Stimulated activated CD8-positive, alpha-beta memory T cell treated with anti-CD3 and anti-CD28 coated beads, Interleukin-7, amount 100 ng/mL, for 4 hours (primary cell): ENCODE data around the gene PPM1D.
"Not testable (repeated sequence)": the region's sequence is repeated elsewhere in the genome, so short reads cannot be mapped to it uniquely, and the experiment has no call there.

Experiments used
- DNase-seq, 2 donors: peaks; one replicate each; pipeline ENCODE4 v3.0.0-alpha.2; 2020; ENCODE audit warnings: low read depth in 2 of 2

PPM1D gene

GRCh38 chr17:60593441-60594036 is 6.5 kb upstream of the PPM1D start:
- not testable (repeated sequence) for DNase-seq

DNA sequence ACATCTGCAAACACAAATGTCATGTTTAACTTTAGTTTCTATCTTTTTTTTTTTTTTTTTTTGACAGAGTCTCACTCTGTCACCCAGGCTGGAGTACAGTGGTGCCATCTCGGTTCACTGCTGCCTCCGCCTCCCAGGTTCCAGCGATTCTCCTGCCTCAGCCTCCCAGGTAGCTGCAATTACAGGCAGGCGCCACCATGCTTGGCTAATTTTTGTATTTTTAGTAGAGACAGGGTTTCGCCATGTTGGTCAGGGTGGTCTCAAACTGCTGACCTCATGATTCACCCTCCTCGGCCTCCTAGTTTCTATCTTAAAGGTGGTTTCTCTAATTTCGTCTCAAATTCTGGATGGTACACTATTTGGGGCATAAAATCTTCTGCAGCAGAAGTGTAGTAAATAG is 5.8 kb upstream of the PPM1D start:
- DNase-seq: not testable (repeated sequence)

DNA sequence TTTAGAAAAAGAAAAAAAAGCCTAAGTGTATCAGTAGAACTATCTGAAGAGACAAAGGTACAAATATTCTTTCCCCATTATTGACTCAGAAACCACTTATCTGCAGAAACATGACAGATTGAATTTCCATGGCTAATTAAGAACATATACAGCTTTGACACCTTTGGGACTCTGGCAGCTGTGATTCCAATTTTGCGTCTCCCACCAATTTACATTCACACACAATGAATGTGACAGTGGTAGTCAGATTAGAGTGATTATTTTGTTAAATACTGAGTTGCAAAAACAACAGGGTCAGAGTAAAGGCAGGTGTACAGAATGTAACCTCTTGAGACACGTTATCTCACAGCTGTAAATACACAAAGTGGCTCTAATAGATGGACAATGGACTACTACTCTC is 5.3 kb upstream of the PPM1D start:
- no peak for DNase-seq

GRCh38 chr17:60597297-60597696 is 2.7 kb upstream of the PPM1D start:
- no peak for DNase-seq

GRCh38 chr17:60598001-60598736 is 1.8 kb upstream of the PPM1D start:
- DNase-seq: no peak

- DNase-seq: no peak
Measured at GRCh38 chr17:60599220-60599619, 773 bp upstream of the PPM1D start.

DNA sequence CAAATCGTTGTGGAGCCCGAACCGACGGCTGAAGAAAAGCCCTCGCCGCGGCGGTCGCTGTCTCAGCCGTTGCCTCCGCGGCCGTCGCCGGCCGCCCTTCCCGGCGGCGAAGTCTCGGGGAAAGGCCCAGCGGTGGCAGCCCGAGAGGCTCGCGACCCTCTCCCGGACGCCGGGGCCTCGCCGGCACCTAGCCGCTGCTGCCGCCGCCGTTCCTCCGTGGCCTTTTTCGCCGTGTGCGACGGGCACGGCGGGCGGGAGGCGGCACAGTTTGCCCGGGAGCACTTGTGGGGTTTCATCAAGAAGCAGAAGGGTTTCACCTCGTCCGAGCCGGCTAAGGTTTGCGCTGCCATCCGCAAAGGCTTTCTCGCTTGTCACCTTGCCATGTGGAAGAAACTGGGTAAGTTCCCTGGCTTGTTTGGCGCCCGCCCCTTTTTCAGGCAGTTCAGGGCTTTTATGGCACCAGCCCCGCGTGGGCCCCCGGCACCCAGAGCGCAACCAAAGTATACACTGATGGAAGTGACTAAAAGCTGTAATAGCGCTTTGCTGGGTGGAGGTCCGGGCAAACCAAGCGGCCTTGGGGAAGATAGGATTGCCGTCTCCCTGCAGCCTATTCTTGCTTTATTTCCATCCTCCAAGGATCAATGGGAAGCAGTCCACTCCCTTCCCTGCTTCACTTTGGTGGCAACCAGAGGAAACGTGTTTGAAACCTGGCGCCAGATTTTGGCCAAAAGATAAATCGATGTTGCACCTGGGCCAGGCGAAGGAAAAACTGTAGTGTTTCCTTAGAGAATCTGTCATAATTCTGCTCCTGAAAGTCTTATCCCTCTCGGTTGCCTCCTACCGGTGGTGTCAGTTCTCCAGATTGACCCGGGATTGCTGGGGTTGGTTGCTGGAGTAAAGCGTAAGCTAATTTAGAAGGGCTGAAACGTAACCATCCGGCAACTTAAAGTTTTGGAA is 775 bp downstream of the PPM1D start:
- DNase-seq: peak; percentile 30 to 39

DNA sequence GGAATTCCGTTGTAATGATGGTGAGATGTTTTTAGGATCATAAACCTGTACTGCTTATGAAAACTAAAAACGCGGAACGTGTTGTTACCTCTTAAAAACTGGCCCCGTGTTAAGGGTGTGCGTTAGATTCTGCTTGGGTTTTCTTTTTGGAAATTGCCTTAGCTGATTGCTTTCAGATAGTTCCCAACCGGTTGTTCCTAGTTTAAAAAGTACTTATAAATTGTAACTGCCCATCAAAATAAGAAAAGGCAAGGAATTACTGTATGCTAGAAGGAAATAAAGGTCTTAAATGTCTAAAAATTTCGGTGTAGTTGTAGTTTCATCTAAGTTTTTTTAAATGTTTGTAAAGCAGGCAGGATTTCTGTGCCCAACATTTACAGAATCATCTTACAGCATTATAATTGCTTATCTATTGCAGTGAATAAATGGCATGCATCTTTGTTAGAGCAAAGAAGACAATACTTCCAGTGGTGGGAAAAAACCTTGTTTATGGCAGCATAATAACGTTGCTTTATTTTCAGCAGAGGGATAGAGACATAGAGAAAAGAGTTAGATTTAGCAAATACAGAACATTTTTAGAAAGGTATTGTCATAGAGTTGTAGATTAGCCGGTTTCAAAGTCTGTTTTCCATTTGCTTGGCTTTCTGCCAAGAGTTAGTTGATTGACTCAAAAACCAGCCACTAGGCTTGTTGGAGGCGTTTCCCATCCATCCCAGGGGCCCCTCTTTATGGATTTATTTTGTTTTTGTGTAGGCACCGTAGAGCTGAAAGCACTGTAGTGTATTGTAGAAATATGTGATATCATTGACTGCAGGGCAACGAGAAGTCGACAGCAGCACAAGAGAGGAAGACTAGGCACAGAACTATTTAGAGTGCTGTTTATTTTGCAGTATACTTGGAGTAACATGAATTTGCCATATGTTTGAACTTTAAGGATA is 1.7 kb downstream of the PPM1D start:
- DNase-seq: no peak

DNA sequence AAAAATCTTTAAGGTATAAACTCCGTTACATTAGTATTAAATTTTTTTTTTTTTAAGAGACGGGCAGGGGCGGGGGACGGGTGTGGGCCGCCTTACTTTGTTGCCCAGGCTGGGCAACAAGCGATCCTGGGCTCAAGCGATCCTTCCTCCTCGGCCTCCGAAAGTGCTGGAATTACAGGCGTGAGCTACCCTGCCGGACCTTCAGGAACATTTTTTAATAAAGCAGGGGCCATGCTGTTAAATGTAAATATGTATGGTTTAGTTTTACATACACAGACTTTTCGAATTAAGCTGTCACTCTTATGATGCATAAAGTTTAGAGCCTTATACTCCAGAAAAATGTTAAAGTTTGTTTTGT is 2.4 kb downstream of the PPM1D start:
- DNase-seq: no peak

DNA sequence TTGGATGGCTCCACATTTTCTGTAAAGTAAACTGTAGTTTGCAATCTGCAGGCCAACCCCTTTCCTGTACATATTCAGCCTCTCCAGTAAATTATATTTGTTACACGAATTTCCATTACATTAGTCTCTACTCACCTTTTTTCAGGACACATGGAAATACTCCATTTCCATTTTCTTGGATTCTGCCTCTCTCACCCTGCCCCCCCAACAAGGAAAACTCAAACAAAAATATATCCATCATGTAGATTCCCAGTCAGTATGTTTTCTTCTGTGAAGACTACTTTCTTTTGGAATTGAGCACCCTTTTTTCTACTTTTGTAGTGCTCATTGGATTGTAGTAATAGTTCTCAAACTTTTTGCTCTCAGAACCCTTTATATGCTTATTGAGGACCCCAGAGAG is 2.9 kb downstream of the PPM1D start:
- DNase-seq: no peak

GRCh38 chr17:60603477-60603876 is 3.5 kb downstream of the PPM1D start:
- not testable (repeated sequence) for DNase-seq

GRCh38 chr17:60604686-60605334 is 4.8 kb downstream of the PPM1D start:
- no peak for DNase-seq

- no peak for DNase-seq
Measured at GRCh38 chr17:60606036-60606435, 6.0 kb downstream of the PPM1D start.

DNA sequence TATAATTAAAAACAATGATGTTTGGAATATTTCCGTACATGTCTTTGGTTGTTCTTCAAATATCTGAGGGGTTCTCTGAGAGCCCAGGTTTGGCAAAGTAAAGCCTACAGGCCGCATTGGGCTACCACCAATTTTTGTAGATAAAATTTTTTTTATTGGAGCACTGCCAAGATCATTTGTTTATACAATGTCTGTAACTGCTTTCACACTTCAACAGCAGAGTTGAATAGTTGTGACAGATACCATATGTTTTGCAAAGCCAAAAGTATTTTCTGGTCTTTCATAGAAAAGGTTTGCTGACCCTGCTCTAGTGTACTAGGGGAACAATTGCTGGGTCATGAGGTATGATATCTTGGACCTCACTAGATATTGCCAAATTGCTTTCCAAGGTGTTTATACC is 10.5 kb downstream of the PPM1D start:
- no peak for DNase-seq

DNA sequence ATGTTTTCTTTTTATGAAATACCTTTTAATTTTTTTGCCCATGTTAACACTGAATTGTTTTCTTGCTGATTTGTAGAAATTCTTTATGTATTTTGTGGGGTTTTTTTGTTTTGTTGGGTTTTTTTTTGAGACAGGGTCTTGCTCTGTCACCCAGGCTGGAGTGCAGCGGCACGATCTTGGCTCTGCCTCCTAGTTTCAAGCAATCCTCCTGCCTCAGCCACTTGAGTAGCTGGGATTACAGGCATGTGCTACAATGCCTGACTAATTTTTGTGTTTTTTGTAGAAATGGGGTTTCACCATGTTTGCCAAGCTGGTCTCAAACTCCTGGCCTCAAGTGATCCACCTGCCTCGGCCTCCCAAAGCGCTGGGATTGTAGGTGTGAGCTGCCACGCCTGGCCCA is 11.3 kb downstream of the PPM1D start:
- DNase-seq: not testable (repeated sequence)

GRCh38 chr17:60613325-60613724 is 13.3 kb downstream of the PPM1D start:
- no peak for DNase-seq

- not testable (repeated sequence) for DNase-seq
Measured at GRCh38 chr17:60613796-60614195, 13.8 kb downstream of the PPM1D start.

- not testable (repeated sequence) for DNase-seq
Measured at GRCh38 chr17:60614247-60614646, 14.3 kb downstream of the PPM1D start.

DNA sequence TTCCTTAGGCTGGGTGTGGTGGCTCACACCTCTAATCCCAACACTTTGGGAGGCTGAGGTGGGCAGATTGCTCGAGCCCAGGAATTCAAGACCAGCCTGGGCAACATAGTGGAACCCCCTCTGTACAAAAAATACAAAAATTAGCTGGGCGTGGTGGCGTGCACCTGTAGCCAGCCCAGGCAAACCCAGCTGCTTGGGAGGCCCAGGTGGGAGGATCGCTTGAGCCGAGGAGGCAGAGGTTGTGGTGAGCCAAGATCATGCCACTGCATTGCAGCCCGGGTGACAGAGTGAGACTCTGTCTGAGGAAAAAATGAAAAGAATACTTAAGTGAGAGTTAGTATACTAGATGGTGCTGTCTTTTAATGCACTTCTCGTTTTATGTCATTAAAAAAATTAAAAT is 15.1 kb downstream of the PPM1D start:
- DNase-seq: no peak

- DNase-seq: no peak
Measured at GRCh38 chr17:60615840-60616239, 15.8 kb downstream of the PPM1D start.

GRCh38 chr17:60618080-60618479 is 18.1 kb downstream of the PPM1D start:
- no peak for DNase-seq
